ENCODE measurements around the gene RPS6KA4.

The RPS6KA4 gene

GRCh38 chr11:64389851-64390250, 30.9 kb downstream of the RPS6KA4 start:
- no peak overlapping the region for H3K4me3 ChIP-seq (ENCODE audit: low read depth, low read length)
- TF ChIP-seq CTCF (IDR thresholded peaks at IDR 0.05; ENCODE audit: low read depth, low read length, missing control alignments), result no peak
- no peak for DNase-seq (ENCODE audit: low read depth)

- H3K4me3 ChIP-seq (ENCODE audit: low read depth, low read length), result no peak overlapping the region
- no peak for DNase-seq (ENCODE audit: low read depth)
- TF ChIP-seq CTCF (IDR thresholded peaks at IDR 0.05; ENCODE audit: low read depth, low read length, missing control alignments), result no peak
These were observed 31.6 kb downstream of the RPS6KA4 start for GRCh38 chr11:64390558-64390957.

- no peak for TF ChIP-seq CTCF (IDR thresholded peaks at IDR 0.05; ENCODE audit: low read depth, low read length, missing control alignments)
- DNase-seq (ENCODE audit: low read depth), result no peak
- no peak overlapping the region for H3K4me3 ChIP-seq (ENCODE audit: low read depth, low read length)
These were observed 32.9 kb downstream of the RPS6KA4 start for GRCh38 chr11:64391839-64392238.

- DNase-seq (ENCODE audit: low read depth), result no peak
- H3K4me3 ChIP-seq (ENCODE audit: low read depth, low read length), result no peak overlapping the region
- no peak for TF ChIP-seq CTCF (IDR thresholded peaks at IDR 0.05; ENCODE audit: low read depth, low read length, missing control alignments)
These were observed 36.6 kb downstream of the RPS6KA4 start for GRCh38 chr11:64395545-64396078.

GRCh38 chr11:64396079-64396591, 37.2 kb downstream of the RPS6KA4 start:
- H3K4me3 ChIP-seq (ENCODE audit: low read depth, low read length), result no peak overlapping the region
- no peak for DNase-seq (ENCODE audit: low read depth)
- TF ChIP-seq CTCF (IDR thresholded peaks at IDR 0.05; ENCODE audit: low read depth, low read length, missing control alignments), result no peak

- H3K4me3 ChIP-seq (ENCODE audit: low read depth, low read length), result no peak overlapping the region
- no peak for DNase-seq (ENCODE audit: low read depth)
- TF ChIP-seq CTCF (IDR thresholded peaks at IDR 0.05; ENCODE audit: low read depth, low read length, missing control alignments), result no peak
These were observed 41.1 kb downstream of the RPS6KA4 start for GRCh38 chr11:64400102-64400501.

GRCh38 chr11:64400667-64401066, 41.7 kb downstream of the RPS6KA4 start:
- no peak overlapping the region for H3K4me3 ChIP-seq (ENCODE audit: low read depth, low read length)
- TF ChIP-seq CTCF (IDR thresholded peaks at IDR 0.05; ENCODE audit: low read depth, low read length, missing control alignments), result no peak
- DNase-seq (ENCODE audit: low read depth), result no peak

Data from GM12864 (cell line).